ENCODE results near the gene ALAS1. TPM values are rescaled to one million over a fixed set of nuclear protein-coding genes. Genes with fewer than 3 reads are reported as not detected.

The ALAS1 gene
- total RNA-seq, 1 donor from 2014 or later: 54.2 TPM

DNA sequence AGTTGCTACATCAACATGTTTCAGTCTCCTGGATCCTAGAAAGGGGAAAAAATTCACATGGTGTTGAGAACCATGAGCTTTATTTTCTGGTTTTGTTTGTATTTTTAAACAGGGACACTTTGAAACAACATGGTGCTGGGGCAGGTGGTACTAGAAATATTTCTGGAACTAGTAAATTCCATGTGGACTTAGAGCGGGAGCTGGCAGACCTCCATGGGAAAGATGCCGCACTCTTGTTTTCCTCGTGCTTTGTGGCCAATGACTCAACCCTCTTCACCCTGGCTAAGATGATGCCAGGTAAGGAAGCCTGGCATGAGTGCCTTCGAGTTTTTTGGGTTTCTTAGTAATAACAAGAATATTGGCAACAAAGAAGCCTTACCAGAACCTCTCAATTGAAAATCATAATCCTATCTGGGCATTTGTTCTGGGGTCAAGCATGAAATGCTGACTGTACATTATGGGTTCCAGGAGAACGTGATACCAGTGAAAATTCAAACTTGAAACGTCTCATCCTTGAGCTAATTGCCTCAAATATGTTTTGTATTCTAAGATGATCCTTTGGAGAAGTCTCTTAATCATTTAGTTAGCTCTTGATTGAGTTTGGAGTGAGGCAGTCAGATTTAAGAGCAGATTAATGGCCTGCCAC lies 7.9 kb downstream of the ALAS1 start:
- H3K36me3 ChIP-seq (ENCODE audit: control insufficient read depth, insufficient read depth, low read length): peaks cover 3% of the 10 kb centered on the region
- H3K4me3 ChIP-seq (ENCODE audit: low read depth, low read length): no peak overlapping the region
- TF ChIP-seq, protein P1, sequence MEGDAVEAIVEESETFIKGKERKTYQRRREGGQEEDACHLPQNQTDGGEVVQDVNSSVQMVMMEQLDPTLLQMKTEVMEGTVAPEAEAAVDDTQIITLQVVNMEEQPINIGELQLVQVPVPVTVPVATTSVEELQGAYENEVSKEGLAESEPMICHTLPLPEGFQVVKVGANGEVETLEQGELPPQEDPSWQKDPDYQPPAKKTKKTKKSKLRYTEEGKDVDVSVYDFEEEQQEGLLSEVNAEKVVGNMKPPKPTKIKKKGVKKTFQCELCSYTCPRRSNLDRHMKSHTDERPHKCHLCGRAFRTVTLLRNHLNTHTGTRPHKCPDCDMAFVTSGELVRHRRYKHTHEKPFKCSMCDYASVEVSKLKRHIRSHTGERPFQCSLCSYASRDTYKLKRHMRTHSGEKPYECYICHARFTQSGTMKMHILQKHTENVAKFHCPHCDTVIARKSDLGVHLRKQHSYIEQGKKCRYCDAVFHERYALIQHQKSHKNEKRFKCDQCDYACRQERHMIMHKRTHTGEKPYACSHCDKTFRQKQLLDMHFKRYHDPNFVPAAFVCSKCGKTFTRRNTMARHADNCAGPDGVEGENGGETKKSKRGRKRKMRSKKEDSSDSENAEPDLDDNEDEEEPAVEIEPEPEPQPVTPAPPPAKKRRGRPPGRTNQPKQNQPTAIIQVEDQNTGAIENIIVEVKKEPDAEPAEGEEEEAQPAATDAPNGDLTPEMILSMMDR (IDR thresholded peaks at IDR 0.05; ENCODE audit: insufficient read depth, low read length, poor library complexity, severe bottlenecking): no peak
- no peaks in the 10 kb centered on the region for H3K27me3 ChIP-seq (ENCODE audit: control insufficient read depth, insufficient read depth, low read length)
- no peak for DNase-seq (ENCODE audit: low read depth)

DNA sequence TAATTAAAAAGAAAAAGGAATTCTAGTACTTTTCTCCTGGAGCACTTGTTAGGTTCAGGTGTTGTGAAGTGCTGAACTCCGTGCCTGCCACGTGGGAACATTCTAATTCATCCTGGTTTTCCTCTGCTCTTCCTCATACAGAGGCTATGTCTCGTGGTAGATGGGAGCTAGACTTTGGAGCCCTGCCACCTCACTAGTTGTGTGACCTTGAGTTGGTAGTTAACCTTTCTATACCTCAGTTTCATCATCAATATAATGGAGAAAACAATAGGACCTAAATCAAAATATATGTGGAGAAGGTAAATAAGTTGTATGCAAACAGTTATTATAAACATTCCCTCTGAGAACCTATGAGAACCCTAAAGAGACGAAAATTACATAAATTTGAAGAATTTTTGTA lies 10.6 kb downstream of the ALAS1 start:
- H3K27me3 ChIP-seq (ENCODE audit: control insufficient read depth, insufficient read depth, low read length): no peaks in the 10 kb centered on the region
- H3K36me3 ChIP-seq (ENCODE audit: control insufficient read depth, insufficient read depth, low read length): peaks cover 2% of the 10 kb centered on the region
- no peak overlapping the region for H3K4me3 ChIP-seq (ENCODE audit: low read depth, low read length)
- DNase-seq (ENCODE audit: low read depth): no peak
- TF ChIP-seq, protein P1 (IDR thresholded peaks at IDR 0.05; ENCODE audit: insufficient read depth, low read length, poor library complexity, severe bottlenecking): no peak

DNA sequence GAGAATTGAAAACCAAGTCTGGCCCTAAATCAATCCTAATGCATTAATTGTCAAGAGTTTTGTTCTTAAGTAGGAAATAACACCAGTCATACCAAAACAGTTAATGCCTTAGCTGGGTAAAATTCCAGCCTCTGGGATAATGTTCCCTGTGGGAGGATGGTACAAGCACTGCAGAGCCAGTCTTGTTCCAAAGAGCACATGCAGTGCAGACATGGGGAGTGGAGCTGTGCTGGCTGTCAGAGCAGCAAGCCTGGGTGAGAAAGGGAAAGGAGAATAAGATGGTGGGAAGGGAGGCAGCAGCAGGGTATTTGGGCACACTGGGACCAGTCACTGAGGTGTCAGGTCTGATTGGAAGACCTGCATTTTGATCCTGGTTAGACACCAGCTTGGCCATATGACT lies 12.1 kb downstream of the ALAS1 start:
- H3K36me3 ChIP-seq (ENCODE audit: control insufficient read depth, insufficient read depth, low read length): peaks cover 2% of the 10 kb centered on the region

DNA sequence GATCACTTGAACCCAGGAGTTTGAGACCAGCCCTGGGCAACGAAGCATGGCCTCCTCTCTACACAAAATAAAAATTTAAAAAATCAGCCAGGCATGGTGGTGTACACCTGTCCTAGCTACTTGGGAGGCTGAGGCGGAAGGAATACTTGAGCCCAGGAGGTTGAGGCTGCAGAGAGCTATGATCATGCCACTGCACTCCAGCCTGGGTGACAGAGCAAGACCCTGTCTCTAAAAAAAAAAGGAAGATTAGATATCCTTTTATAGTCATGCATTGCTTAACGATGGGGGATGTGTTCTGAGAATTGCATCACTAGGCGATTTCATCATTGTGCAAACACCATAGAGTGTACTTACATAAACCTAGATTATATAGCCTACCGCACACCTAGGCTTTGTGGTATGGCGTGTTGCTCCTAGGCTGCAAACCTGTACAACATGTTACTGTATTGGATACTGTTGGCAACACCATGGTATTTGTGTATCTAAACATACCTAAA lies 12.6 kb downstream of the ALAS1 start:
- Histone ChIP-seq H3K4me3 (ENCODE audit: low read depth, low read length) (no peak overlapping the region), H3K27me3 (ENCODE audit: control insufficient read depth, insufficient read depth, low read length) (no peaks in the 10 kb centered on the region), H3K36me3 (ENCODE audit: control insufficient read depth, insufficient read depth, low read length) (peaks cover 2% of the 10 kb centered on the region)
- TF ChIP-seq, protein P1 (IDR thresholded peaks at IDR 0.05; ENCODE audit: insufficient read depth, low read length, poor library complexity, severe bottlenecking): no peak
- no peak for DNase-seq (ENCODE audit: low read depth)

More for the DNA sequence above, 12.1 kb downstream of the ALAS1 start:
- TF ChIP-seq, protein P1 (IDR thresholded peaks at IDR 0.05; ENCODE audit: insufficient read depth, low read length, poor library complexity, severe bottlenecking): no peak
- no peak for DNase-seq (ENCODE audit: low read depth)
- Histone ChIP-seq H3K27me3 (ENCODE audit: control insufficient read depth, insufficient read depth, low read length) (no peaks in the 10 kb centered on the region), H3K4me3 (ENCODE audit: low read depth, low read length) (no peak overlapping the region)

DNA sequence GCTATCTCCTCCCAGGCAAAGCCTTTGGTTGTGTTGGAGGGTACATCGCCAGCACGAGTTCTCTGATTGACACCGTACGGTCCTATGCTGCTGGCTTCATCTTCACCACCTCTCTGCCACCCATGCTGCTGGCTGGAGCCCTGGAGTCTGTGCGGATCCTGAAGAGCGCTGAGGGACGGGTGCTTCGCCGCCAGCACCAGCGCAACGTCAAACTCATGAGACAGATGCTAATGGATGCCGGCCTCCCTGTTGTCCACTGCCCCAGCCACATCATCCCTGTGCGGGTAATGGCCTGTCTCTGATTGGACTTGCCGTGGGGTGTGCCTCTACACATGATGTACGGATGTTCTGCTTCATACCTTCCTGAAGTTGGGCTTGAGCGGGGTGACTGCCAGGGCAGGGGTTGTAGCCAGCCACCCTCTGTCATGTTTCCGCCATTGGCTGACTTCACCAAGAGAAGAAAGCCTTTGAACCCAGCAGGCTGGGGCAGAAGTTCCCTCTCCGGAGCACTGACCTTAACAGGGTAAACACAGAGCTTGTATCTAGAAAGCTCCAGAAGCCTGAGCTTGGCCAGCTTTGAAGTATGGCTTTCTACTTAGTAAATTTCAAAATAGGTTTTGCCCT lies 13.4 kb downstream of the ALAS1 start:
- TF ChIP-seq, protein P1 (IDR thresholded peaks at IDR 0.05; ENCODE audit: insufficient read depth, low read length, poor library complexity, severe bottlenecking): no peak
- no peak for DNase-seq (ENCODE audit: low read depth)
- Histone ChIP-seq H3K4me3 (ENCODE audit: low read depth, low read length) (no peak overlapping the region), H3K27me3 (ENCODE audit: control insufficient read depth, insufficient read depth, low read length) (no peaks in the 10 kb centered on the region), H3K36me3 (ENCODE audit: control insufficient read depth, insufficient read depth, low read length) (peaks cover 2% of the 10 kb centered on the region)
